GM23248 (cell line): ENCODE results near the gene ANO6.

ENCODE experiments used
- EZH2 ChIP-seq: fragments of 200-600 bp; sonication (generic); IDR thresholded peaks from 2 replicates; pipeline ENCODE4 v1.6.1; 2018; ENCODE audit warnings: antibody characterized with exemption, mild to moderate bottlenecking; ENCODE audit not compliant: insufficient read depth, poor library complexity, severe bottlenecking
- EZH2phosphoT487 ChIP-seq: fragments of 200-600 bp; sonication (generic); IDR thresholded peaks from 2 replicates; pipeline ENCODE4 v1.6.1; 2018; ENCODE audit warnings: antibody characterized with exemption, moderate library complexity, mild to moderate bottlenecking, low read depth; ENCODE audit not compliant: insufficient read depth

DNA sequence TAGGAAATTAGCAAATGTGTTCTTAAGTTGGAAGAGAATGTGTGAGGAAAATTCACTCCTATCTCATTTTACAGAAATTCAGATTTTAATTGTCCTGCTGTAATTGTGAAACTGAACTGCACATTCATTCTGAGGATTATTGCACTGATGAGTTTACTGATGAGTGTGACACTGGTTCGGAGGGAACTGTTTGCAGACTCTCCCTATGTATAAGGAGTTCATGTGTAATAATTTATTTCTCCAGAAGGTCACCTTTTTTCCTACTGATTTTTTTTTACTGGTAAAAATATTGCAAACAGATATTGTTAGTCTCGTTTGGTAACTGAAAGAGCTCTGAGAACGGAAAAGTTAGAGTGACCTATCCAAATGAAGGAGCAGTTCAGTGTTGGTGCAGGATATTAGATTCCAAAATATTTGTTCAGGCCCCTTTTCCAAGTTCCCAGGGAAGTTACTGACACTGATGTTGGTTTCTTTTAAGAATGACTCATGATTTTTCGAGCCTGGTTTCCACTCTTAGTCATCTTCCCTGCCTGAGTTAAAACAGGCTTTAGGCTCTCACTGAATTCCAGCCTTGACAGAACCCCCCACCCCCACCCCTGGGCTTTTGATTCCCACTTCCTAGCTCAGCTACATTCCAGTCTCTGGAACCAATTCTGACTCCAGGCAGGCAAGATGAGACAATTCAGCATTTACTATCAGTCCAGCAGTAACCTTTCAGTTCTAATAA is 18.4 kb downstream of the ANO6 start:
- TF ChIP-seq EZH2phosphoT487 = no peak
- TF ChIP-seq EZH2 = no peak
